PC-3 (cell line): ENCODE data around the gene TMEFF2.

Experiments
- CTCF ChIP-seq: fragments of 300-600 bp; sonication (generic); conservative IDR thresholded peaks from 2 replicates; pipeline ENCODE4 v1.5.1; 2017; ENCODE audit warnings: antibody characterized with exemption, low read depth, mild to moderate bottlenecking, low read length
- EZH2 ChIP-seq: fragments of 300-600 bp; sonication (generic); IDR thresholded peaks from one replicate; pipeline ENCODE4 v1.6.1; 2017; ENCODE audit warnings: antibody characterized with exemption, mild to moderate bottlenecking, low read length; ENCODE audit not compliant: unreplicated experiment

- TF ChIP-seq EZH2 (no peak), CTCF (no peak)
Measured at GRCh38 chr2:191983186-191983585, 211.5 kb downstream of the TMEFF2 start.
